A549 (cell line): Measurements from ENCODE around the gene VHLL. TPM values are rescaled to one million over a fixed set of nuclear protein-coding genes. Genes with fewer than 3 reads are reported as not detected.
A peak's percentile ranks its signal among the peaks of the same experiment; 100 is the strongest.

Source experiments
- ATAC-seq, 2 experiments: fragments of 200-7000 bp in 1 of 2; fragments of >200 bp in 1 of 2; cut with Nextera tagmentation in 1 of 2; cut with Tn5 transposase in 1 of 2; 3 replicates each; pipeline versions ENCODE4 v1.8.0 to v1.9.1; 2018 to 2020; ENCODE audit warnings: mild to moderate bottlenecking in 1 of 2, moderate library complexity in 1 of 2
- CTCF ChIA-PET: fragments of 300-600 bp; sonication (Branson Sonifier 250); formaldehyde crosslinking; extraction: SDS; loops from one replicate; lab custom pipeline; 2021; ENCODE audit warnings: antibody characterized with exemption, inconsistent platforms; lab: Yijun Ruan, JAX
- POLR2A ChIA-PET: fragments of 350-600 bp; formaldehyde crosslinking; extraction: SDS; loops from one replicate; lab custom pipeline; 2021; ENCODE audit warnings: antibody characterized with exemption, inconsistent platforms; lab: Yijun Ruan, JAX
- DNase-seq, 2 experiments: peaks; one replicate each; pipeline versions ENCODE4 v3.0.0 to v3.0.0-alpha.2; 2011 to 2016; ENCODE audit warnings: low read depth in 1 of 2, low spot score in 1 of 2
- FAIRE-seq: peaks from 2 replicates; lab custom pipeline; 2011; peaks lifted over from hg19 to GRCh38; lab: Jason Lieb, UNC
- H3K27ac ChIP-seq, 2 experiments: fragments of >200 bp; sonication (Bioruptor Twin); formaldehyde crosslinking; 3 replicates each; pipeline ENCODE4 v1.5.1; 2016 to 2017
- H3K4me1 ChIP-seq: fragments of >200 bp; sonication (Bioruptor Twin); formaldehyde crosslinking; 3 replicates; pipeline ENCODE4 v1.6.1; 2016
- H3K4me2 ChIP-seq: fragments of >200 bp; sonication (Bioruptor Twin); formaldehyde crosslinking; 3 replicates; pipeline ENCODE4 v1.6.1; 2016
- H3K4me3 ChIP-seq: fragments of >200 bp; sonication (Bioruptor Twin); formaldehyde crosslinking; 3 replicates; pipeline ENCODE4 v1.5.1; 2016
- H3K9me3 ChIP-seq: fragments of >200 bp; sonication (Bioruptor Twin); formaldehyde crosslinking; 3 replicates; pipeline ENCODE4 v1.6.1; 2016
- BCL3 ChIP-seq: fragments of >200 bp; sonication (Bioruptor Twin); formaldehyde crosslinking; IDR thresholded peaks from 3 replicates; pipeline ENCODE4 v1.6.1; 2016
- CHD4 ChIP-seq: fragments of 200-600 bp; sonication (generic); IDR thresholded peaks from 2 replicates; pipeline ENCODE4 v1.6.1; 2016; ENCODE audit warnings: antibody characterized with exemption, mild to moderate bottlenecking, borderline replicate concordance
- E2F6 ChIP-seq: IDR thresholded peaks from 2 replicates; pipeline ENCODE4 v1.6.1; 2012; ENCODE audit warnings: low read depth, borderline replicate concordance
- EHF ChIP-seq: fragments of 250-450 bp; sonication (Bioruptor Pico); IDR thresholded peaks from 2 replicates; pipeline ENCODE4 v1.5.0; 2020; ENCODE audit warnings: mild to moderate bottlenecking
- EHMT2 ChIP-seq: fragments of 200-600 bp; sonication (generic); IDR thresholded peaks from 2 replicates; pipeline ENCODE4 v1.6.1; 2016; ENCODE audit warnings: antibody characterized with exemption, low read depth, mild to moderate bottlenecking, moderate library complexity
- ESRRA ChIP-seq: fragments of 150-350 bp; IDR thresholded peaks from 2 replicates; pipeline ENCODE4 v1.6.1; 2014; ENCODE audit warnings: mild to moderate bottlenecking, low read length, borderline replicate concordance
- FOSL2 ChIP-seq, 2 experiments: fragments of 450-650 bp in 1 of 2; fragments of >200 bp in 1 of 2; sonication (Bioruptor Twin) in 1 of 2; formaldehyde crosslinking; IDR thresholded peaks; 2 replicates each; pipeline versions ENCODE4 v1.5.0 to v1.6.1; 2016 to 2020; ENCODE audit warnings: mild to moderate bottlenecking in 1 of 2, moderate library complexity in 1 of 2
- GATA3 ChIP-seq: IDR thresholded peaks from 2 replicates; pipeline ENCODE4 v1.6.1; 2012; ENCODE audit warnings: borderline replicate concordance
- HDAC2 ChIP-seq: fragments of 200-600 bp; sonication (generic); IDR thresholded peaks from 2 replicates; pipeline ENCODE4 v1.6.1; 2016
- HES2 ChIP-seq: fragments of >200 bp; sonication (Bioruptor Twin); formaldehyde crosslinking; IDR thresholded peaks from 2 replicates; pipeline ENCODE4 v1.6.1; 2016
- HMGXB4 ChIP-seq: fragments of 250-450 bp; sonication (Bioruptor Pico); IDR thresholded peaks from 2 replicates; pipeline ENCODE4 v1.5.0; 2021; ENCODE audit warnings: mild to moderate bottlenecking, moderate library complexity, borderline replicate concordance
- HOXB5 ChIP-seq: fragments of 250-450 bp; sonication (Bioruptor Pico); IDR thresholded peaks from 2 replicates; pipeline ENCODE4 v1.5.0; 2020; ENCODE audit warnings: mild to moderate bottlenecking, moderate library complexity
- JUN ChIP-seq, 2 experiments: fragments of >200 bp; sonication (Bioruptor Twin); formaldehyde crosslinking; IDR thresholded peaks; 2 replicates in 1 of 2; 3 replicates in 1 of 2; pipeline ENCODE4 v1.6.1; 2016 to 2017
- KDM5A ChIP-seq: fragments of 200-600 bp; sonication (generic); IDR thresholded peaks from 2 replicates; pipeline ENCODE4 v1.6.1; 2016; ENCODE audit warnings: antibody characterized with exemption, mild to moderate bottlenecking
- MAFK ChIP-seq: fragments of 450-650 bp; IDR thresholded peaks from 2 replicates; pipeline ENCODE4 v1.6.1; 2014; ENCODE audit not compliant: partially characterized antibody
- MYC ChIP-seq: IDR thresholded peaks from 2 replicates; pipeline ENCODE4 v1.6.1; 2012; ENCODE audit warnings: mild to moderate bottlenecking, inconsistent platforms, low read length, improper control_type of control experiment, borderline replicate concordance
- NFE2L2 ChIP-seq: fragments of 150-350 bp; conservative IDR thresholded peaks from 2 replicates; pipeline ENCODE4 v1.6.1; 2014; ENCODE audit warnings: low read length
- NPAS2 ChIP-seq: fragments of 250-450 bp; sonication (Bioruptor Pico); IDR thresholded peaks from 2 replicates; pipeline ENCODE4 v1.8.0; 2022; ENCODE audit warnings: mild to moderate bottlenecking, moderate library complexity, borderline replicate concordance
- RCOR1 ChIP-seq: fragments of 150-350 bp; IDR thresholded peaks from 2 replicates; pipeline ENCODE4 v1.6.1; 2014; ENCODE audit warnings: antibody characterized with exemption, low read length, low read depth
- RFX5 ChIP-seq: fragments of 450-650 bp; IDR thresholded peaks from 2 replicates; pipeline ENCODE4 v1.7.1; 2014; ENCODE audit warnings: antibody characterized with exemption, mild to moderate bottlenecking, moderate library complexity
- SMC3 ChIP-seq: fragments of >200 bp; sonication (Bioruptor Twin); formaldehyde crosslinking; IDR thresholded peaks from 3 replicates; pipeline ENCODE4 v1.6.1; 2018; ENCODE audit warnings: inconsistent platforms
- TP53 ChIP-seq: fragments of 250-450 bp; sonication (Bioruptor Pico); IDR thresholded peaks from 2 replicates; pipeline ENCODE4 v1.5.0; 2021; ENCODE audit warnings: mild to moderate bottlenecking, moderate library complexity
- WGBS: methylation state at CpG from one replicate; pipeline ENCODE4 v1.1.6; 2017; ENCODE audit errors: missing lambda C conversion rate; 5-methylcytosine and 5-hydroxymethylcytosine counted together
- polyA plus RNA-seq, 4 experiments: library from polyadenylated mRNA; depleted of rRNA in 3 of 4; stranded (reverse); fragments of >200 nt; fragmentation: RNase III in 1 of 4; extraction: RNeasy Plus Mini Kit Qiagen cat#74134 plus additional on column Dnase treatment in 1 of 4; gene quantifications; 2 replicates in 3 of 4; 3 replicates in 1 of 4; pipeline ENCODE4 v1.2.3, GENCODE V29; 2011 to 2017

VHLL gene
- polyA plus RNA-seq, 2 of the 4 experiments (the other 2 are of a cell fraction): not detected

- TF ChIP-seq TP53: no peak
- no peak for TF ChIP-seq HMGXB4 (CRISPR knock-in tag)
- TF ChIP-seq RCOR1: no peak
- no peak for TF ChIP-seq EHMT2
- 0 out of 3 replicates have a peak, but pooled peaks have one; percentile 29 for TF ChIP-seq BCL3
- TF ChIP-seq RFX5: no peak
- TF ChIP-seq JUN (IDR thresholded peaks at IDR 0.05): peak in 1 of 2 experiments; percentile 50; a peak in 1 of 5 replicates
- TF ChIP-seq HOXB5: no peak
- TF ChIP-seq, all 56 proteins: peak for 11
Observed at GRCh38 chr1:156295391-156295947, 3.6 kb downstream of the VHLL start, which contains the start of gene GLMP (continued).

- DNase-seq: no peak
- H3K4me1 ChIP-seq: peaks cover 4% of the 10 kb centered on the region; the same call in 2 of the 3 replicates
- CTCF ChIA-PET: interaction anchor here (1.5 kb wide), 2 partner anchors 10 to 26 kb away, joined by 3 to 7 read pairs; partner anchors contain the start of gene TMEM79
- no peak overlapping the region for H3K4me3 ChIP-seq
- WGBS: 83% methylated on average over 9 of the region's 9 CpGs
- TF ChIP-seq NPAS2 (CRISPR knock-in tag): no peak
- no peak for TF ChIP-seq HMGXB4 (CRISPR knock-in tag)
- TF ChIP-seq SMC3: no peak
- no peak for TF ChIP-seq ESRRA
- no peak for TF ChIP-seq HOXB5
- TF ChIP-seq NFE2L2: no peak
- no peak for TF ChIP-seq GATA3
- TF ChIP-seq E2F6: no peak
- TF ChIP-seq HDAC2: no peak
- TF ChIP-seq EHF (CRISPR knock-in tag): no peak
- TF ChIP-seq CHD4: no peak
- TF ChIP-seq RFX5: no peak
- no peak for TF ChIP-seq KDM5A
- TF ChIP-seq HES2: no peak
- no peak for TF ChIP-seq MYC
- no peak for TF ChIP-seq FOSL2 (IDR thresholded peaks at IDR 0.05)
- TF ChIP-seq FOSL2 (CRISPR knock-in tag; IDR thresholded peaks at IDR 0.05): no peak
- TF ChIP-seq MAFK: no peak
- FAIRE-seq: no peak
- ATAC-seq: no peak
- no peaks in the 10 kb centered on the region for H3K9me3 ChIP-seq
- POLR2A ChIA-PET: interaction anchor here (3.2 kb wide), 1 partner anchor 11 kb away, joined by 16 read pairs; the partner anchor contains the start of genes SMG5 and TMEM79
- H3K4me2 ChIP-seq: no peak overlapping the region
- H3K27ac ChIP-seq: no peak overlapping the region
Observed at GRCh38 chr1:156293895-156294294, 5.2 kb downstream of the VHLL start.
